ENCODE measurements around the gene SCN1A. TPM values are rescaled to one million over a fixed set of nuclear protein-coding genes. Genes with fewer than 3 reads are reported as not detected.

Gene SCN1A
- total RNA-seq, 4 donors from 2014 or later = not detected

DNA sequence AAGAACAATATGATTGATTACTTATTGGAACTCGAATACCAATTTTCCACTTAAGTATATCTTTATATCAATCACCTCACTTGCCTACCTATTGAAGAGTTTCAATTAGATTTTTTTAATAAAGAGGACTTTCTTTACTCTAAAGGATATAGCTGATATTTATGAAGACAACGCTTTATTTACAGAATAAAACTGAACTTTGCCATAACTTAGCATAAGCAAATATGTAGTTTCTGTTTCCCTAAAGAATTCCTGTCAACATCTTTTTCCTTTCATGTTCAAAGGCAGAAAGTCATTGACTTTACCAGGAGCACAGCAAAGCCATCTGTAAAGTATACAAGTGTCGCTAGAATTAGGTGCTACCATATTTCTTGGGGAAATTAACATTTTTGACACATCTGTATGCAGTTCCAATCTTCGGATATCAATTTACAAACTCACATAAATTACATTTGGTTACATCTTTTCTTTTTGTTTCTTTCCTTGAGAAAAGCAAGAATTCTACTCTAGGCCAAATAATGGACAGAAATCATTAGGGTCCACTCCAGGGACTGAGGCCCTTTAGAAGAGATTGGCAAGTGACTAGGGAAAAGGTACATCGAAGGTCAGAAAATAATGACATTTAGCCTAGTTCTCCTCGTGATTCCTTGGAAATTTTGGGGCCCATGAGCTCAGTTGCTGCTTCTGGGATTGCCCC is 7.5 kb upstream of the SCN1A start:
- DNase-seq = no peak
- Histone ChIP-seq H3K27ac (no peak overlapping the region), H3K4me3 (no peak overlapping the region), H3K36me3 (no peaks in the 10 kb centered on the region), H3K4me1 (no peaks in the 10 kb centered on the region), H3K27me3 (no peaks in the 10 kb centered on the region), H3K9me3 (no peaks in the 10 kb centered on the region)
- ATAC-seq = no peak
- TF ChIP-seq CTCF (IDR thresholded peaks at IDR 0.05 in 4 of 5, conservative IDR thresholded peaks at IDR 0.05 in 1 of 5) = no peak
- TF ChIP-seq POLR2A (IDR thresholded peaks at IDR 0.05) = no peak
- intact Hi-C loops (cut with DNase I; ENCODE audit: low total_unique reads) (no loop called here), in situ Hi-C loops (cut with MboI; ENCODE audit: low sequenced_read_pairs in 4 of 4) (loop anchor here in 2 of 4 donors (25.0 kb wide), 1 partner anchor 173 kb away; the partner anchor contains the start of gene TTC21B (in 2 of the 2))

GRCh38 chr2:166134252-166135151 is 6.7 kb upstream of the SCN1A start:
- Histone ChIP-seq H3K4me3 (no peak overlapping the region), H3K36me3 (no peaks in the 10 kb centered on the region), H3K27me3 (no peaks in the 10 kb centered on the region), H3K27ac (no peak overlapping the region), H3K4me1 (no peaks in the 10 kb centered on the region), H3K9me3 (no peaks in the 10 kb centered on the region)
- in situ Hi-C loops (cut with MboI; ENCODE audit: low sequenced_read_pairs in 4 of 4) = loop anchor here in 2 of 4 donors (25.0 kb wide), 1 partner anchor 172 kb away; the partner anchor contains the start of gene TTC21B (in 2 of the 2)
- DNase-seq (no peak), ATAC-seq (no peak)
- TF ChIP-seq CTCF (IDR thresholded peaks at IDR 0.05 in 4 of 5, conservative IDR thresholded peaks at IDR 0.05 in 1 of 5) (no peak), POLR2A (IDR thresholded peaks at IDR 0.05) (no peak)
- intact Hi-C loops (cut with DNase I; ENCODE audit: low total_unique reads) = no loop called here

GRCh38 chr2:166133653-166134052 is 5.8 kb upstream of the SCN1A start:
- no peaks in the 10 kb centered on the region for H3K27me3 ChIP-seq
- H3K4me1 ChIP-seq = no peaks in the 10 kb centered on the region
- in situ Hi-C loops (cut with MboI; ENCODE audit: low sequenced_read_pairs in 4 of 4) = loop anchor here in 2 of 4 donors (25.0 kb wide), 1 partner anchor 171 kb away; the partner anchor contains the start of gene TTC21B (in 2 of the 2)
- intact Hi-C loops (cut with DNase I; ENCODE audit: low total_unique reads) = no loop called here
- no peak overlapping the region for H3K27ac ChIP-seq
- DNase-seq (no peak), ATAC-seq (no peak)
- H3K4me3 ChIP-seq = no peak overlapping the region
- TF ChIP-seq CTCF (IDR thresholded peaks at IDR 0.05 in 4 of 5, conservative IDR thresholded peaks at IDR 0.05 in 1 of 5) = no peak
- no peak for TF ChIP-seq POLR2A (IDR thresholded peaks at IDR 0.05)
- H3K36me3 ChIP-seq = no peaks in the 10 kb centered on the region
- H3K9me3 ChIP-seq = no peaks in the 10 kb centered on the region

DNA sequence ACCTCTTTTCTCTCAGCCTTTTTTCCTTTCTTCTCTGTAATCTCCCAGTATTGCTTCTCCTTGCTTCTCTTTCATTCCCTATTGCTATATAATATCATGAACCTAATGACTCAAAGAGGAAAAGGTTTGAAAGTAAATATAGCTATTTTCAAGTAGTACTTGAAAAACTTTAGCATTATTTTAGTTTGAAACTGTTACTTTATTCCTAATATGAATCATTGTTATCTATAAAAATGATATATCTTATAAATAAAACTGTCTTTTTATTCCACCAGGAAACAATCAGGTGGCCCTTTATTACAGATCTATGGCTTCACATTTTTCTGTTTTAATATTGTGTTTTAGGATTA is 311 bp upstream of the SCN1A start:
- TF ChIP-seq POLR2A (IDR thresholded peaks at IDR 0.05) = no peak
- TF ChIP-seq CTCF (IDR thresholded peaks at IDR 0.05 in 4 of 5, conservative IDR thresholded peaks at IDR 0.05 in 1 of 5) = no peak
- H3K4me3 ChIP-seq = no peak overlapping the region
- no peaks in the 10 kb centered on the region for H3K36me3 ChIP-seq
- intact Hi-C loops (cut with DNase I; ENCODE audit: low total_unique reads) = loop anchor here (5.0 to 10.0 kb wide), 2 partner anchors 71 to 723 kb away; no protein-coding TSS in a partner anchor
- ATAC-seq = no peak
- no peaks in the 10 kb centered on the region for H3K9me3 ChIP-seq
- in situ Hi-C loops (cut with MboI; ENCODE audit: low sequenced_read_pairs in 4 of 4) = loop anchor here in 3 of 4 donors (10.0 to 25.0 kb wide), 2 partner anchors 166 to 173 kb away; partner anchors contain the start of gene TTC21B (in 3 of the 3)
- H3K27me3 ChIP-seq = no peaks in the 10 kb centered on the region
- H3K27ac ChIP-seq = no peak overlapping the region
- H3K4me1 ChIP-seq = no peaks in the 10 kb centered on the region
- no peak for DNase-seq

All from gastrocnemius medialis (tissue), 4 donors.